NCI-H510A treated with DMSO at 0.1 percent for 48 hours (cell line): Measurements from ENCODE around the gene TMCO2.
"Not testable (repeated sequence)": the region's sequence is repeated elsewhere in the genome, so short reads cannot be mapped to it uniquely, and the experiment has no call there.

ENCODE experiments used
- DNase-seq: peaks from one replicate; lab custom pipeline; 2025; lab: John Stamatoyannopoulos, UW

TMCO2 gene

GRCh38 chr1:40247655-40248054, at the start of gene TMCO2:
Gene TMCO2, plus strand, starts transcription at chr1:40247937. Its CDS starts 57 bp downstream, at chr1:40247994.
- DNase-seq: no peak

DNA sequence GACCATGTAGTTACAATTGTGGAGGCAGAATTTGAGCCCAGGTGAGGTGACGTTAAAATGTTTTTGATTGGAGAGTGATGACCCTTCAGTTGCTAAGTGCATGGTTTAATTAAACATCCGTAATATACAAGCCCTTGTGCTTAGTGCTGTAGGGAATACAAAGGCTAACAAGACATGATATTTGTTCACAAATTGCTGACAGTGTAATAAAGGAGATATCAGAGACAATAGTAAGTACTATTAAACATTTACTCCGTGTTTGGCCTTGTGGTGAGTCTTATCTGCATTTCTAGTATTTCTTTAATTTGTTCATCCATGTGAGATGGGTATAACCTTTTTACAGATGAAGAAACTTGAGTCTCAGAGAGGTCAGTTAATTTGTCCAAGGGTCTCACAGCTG, 48.6 kb upstream of the TMCO2 start:
- peak; percentile 60 for DNase-seq

DNA sequence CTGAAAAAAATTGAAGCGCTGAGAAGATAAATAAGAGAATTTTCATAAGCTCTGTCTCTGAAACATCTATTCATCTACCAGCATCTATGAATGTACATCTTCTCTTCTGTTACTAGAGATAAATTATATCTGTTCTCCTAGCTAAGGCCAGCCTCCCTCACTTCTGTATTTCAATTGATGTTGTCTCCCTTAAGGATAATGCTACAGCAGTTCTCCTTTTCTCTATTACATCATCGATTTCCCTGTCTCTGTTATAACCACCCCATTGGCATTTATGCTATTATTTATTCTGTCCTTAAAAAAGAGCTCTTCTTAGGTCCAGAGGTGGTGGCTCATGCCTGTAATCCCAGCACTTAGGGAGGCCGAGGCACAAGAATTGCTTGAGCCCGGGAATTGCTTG, 42.9 kb upstream of the TMCO2 start:
- DNase-seq: no peak

- DNase-seq: no peak
Observed at GRCh38 chr1:40210511-40211204, 37.1 kb upstream of the TMCO2 start.

DNA sequence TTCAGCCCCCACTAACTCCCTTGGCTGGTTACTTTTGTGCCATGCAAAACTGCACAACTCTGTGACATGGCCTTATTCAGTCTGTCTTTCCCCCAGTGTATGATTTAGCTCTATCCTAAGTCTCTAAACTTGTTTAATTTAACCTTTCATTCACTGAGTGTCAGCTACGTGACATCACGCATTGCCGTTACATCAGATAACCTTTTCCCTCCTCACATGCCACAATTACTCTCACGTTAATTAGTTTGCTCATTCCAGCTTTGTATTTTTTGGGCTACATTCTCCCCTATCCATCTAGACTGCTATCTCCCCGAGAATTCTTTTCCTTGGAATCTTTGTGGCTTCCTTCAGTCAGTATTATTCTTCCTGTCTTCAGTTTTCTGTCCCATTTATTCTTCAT, 29.4 kb upstream of the TMCO2 start:
- no peak for DNase-seq

GRCh38 chr1:40221471-40221905, 26.2 kb upstream of the TMCO2 start:
- not testable (repeated sequence) for DNase-seq

DNA sequence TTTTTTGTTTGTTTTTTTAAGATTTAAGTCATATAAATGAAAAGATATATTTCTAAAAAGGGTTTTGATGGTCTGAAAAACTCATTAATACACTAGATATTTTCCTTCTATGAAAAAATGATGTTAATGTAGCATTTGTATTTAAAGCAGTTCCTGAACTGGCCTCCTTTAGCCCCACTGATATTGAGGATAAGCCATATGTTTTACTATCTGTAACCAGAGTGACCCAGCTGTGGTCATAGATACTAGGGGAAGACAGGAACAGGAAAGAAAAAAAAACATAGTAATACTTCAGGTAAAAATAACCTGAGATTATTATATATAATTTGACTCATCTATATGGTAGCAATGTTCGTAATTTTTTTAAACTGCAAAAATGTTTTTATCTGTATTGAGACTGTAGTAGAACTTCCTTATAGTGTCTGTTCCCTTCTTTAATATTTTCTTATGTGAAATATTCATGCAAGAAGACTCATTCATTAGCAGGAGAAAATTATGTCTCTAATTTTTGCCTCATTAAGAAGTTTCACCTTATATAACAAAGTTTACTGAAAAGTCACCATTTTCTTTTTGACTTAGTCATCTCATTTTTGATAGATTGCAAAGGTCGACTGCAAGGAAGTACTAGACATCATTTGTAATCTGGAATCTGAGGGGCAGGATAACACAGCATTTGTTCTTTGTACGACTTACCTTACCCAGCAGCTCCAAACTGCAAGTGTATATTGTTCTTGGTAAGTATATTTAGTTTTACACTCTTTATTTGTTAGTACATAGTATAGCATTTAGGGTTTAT, 25.6 kb upstream of the TMCO2 start:
- no peak for DNase-seq

DNA sequence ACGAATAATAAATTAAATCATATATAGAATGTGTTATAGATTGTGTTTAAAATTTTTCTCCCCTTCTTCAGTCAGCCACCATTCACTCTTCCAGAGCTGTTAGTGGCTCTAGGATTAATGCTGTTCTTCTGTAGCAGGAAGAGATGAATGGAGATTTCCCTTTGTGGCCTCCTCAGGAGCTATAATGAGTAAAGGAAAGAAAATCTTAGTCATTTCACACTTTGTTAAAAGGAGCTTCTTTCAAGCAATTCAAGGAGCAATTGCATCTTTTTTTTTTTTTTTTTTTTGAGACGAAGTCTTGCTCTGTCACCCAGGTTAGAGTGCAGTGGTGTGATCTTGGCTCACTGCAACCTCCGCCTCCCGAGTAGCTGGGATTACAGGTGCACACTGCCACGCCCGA, 23.7 kb upstream of the TMCO2 start:
- DNase-seq: no peak

GRCh38 chr1:40226192-40226591, 21.5 kb upstream of the TMCO2 start:
- DNase-seq: no peak

- no peak for DNase-seq
Observed at GRCh38 chr1:40232444-40232843, 15.3 kb upstream of the TMCO2 start.

DNA sequence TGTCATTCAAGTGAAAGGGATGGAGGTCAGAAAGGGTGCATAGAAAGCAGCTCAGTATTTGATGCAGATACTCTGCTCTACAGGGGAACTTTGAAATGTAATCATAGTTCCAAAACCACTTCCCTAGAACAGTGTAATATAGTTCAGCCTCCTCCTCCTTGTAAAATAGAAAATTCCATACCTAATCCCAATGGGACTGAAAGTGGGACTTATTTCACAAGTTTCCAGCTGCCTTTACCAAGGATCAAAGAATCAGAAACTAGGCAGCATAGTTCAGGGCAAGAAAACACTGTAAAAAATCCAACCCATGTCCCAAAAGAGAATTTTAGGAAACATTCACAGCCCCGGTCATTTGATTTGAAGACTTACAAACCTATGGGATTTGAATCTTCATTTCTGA, 8.1 kb upstream of the TMCO2 start:
- DNase-seq: no peak

GRCh38 chr1:40240390-40240789, 7.3 kb upstream of the TMCO2 start:
- no peak for DNase-seq

GRCh38 chr1:40241362-40241761, 6.4 kb upstream of the TMCO2 start:
- no peak for DNase-seq

GRCh38 chr1:40243351-40243750, 4.4 kb upstream of the TMCO2 start:
- no peak for DNase-seq

GRCh38 chr1:40244138-40244744, 3.5 kb upstream of the TMCO2 start:
- no peak for DNase-seq

DNA sequence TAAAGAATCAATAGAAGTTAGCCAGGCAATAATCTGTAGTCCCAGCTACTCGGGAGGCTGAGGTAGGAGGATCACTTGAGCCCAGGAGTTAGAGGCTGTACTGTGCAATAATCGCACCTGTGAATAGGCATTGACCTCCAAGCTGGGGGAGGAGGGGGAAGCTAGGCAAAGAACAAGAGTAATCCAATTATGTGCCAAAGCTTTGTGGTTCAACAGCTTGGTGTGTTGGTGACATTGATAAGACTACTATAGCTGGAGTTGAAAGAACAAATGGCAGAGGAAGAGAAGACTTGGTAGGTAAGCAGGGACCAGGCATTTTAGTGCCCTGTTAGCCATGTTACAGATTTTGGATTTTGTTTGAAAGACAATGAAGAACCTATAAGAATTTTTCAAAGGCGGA, 2.1 kb upstream of the TMCO2 start:
- DNase-seq: no peak

- no peak for DNase-seq
Observed at GRCh38 chr1:40248412-40248811, 675 bp downstream of the TMCO2 start.

GRCh38 chr1:40251456-40251855, 3.7 kb downstream of the TMCO2 start:
- no peak for DNase-seq

DNA sequence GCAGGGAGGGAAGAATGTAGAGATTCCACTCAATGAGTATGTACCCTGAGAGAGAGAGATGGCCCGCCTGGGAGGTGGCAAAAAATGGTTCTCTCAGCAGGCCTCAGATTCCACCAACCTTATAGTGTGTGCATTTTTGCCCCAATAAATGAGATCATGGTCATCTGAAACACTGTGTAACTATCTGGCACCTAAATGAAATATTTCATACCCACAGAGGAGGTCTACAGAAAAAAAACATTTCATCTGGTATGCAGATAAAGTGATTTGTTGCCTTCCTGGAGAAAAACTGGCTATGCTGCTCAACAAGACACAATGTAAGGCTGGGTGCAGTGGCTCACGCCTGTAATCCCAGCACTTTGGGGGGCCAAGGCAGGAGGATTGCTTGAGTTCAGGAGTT, 4.9 kb downstream of the TMCO2 start:
- DNase-seq: no peak

GRCh38 chr1:40255231-40255630, 7.5 kb downstream of the TMCO2 start:
- DNase-seq: no peak

DNA sequence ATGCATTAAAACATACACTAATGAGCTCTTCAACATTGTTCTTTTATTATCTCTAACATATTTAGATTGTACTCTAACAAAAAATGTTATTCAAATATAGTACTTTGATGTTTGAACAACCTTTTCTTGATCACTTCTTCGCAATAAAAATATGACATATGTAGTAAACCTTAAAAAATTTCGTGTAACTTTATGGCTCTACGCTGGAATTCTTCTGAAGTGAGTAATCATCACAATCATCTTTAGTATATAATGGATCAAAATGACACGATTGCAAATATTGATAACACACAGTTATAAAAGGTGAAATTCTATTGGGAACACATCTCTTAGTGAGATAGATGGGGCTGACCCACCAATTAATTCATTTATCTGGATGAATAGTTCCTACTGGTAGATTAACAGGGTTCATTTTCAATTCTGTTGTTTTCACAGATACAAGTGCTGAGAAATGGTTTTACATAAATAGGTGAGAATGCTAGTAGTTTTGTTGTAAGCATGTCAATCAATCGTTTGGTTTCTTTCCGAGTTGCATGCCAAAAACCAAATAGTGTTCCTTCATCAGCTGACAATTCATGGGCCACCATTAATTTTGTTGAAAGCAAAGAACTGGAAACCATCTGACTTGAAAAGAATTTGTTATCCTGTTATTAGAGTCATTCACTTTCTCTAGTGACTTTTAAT, 8.8 kb downstream of the TMCO2 start:
- DNase-seq: no peak

DNA sequence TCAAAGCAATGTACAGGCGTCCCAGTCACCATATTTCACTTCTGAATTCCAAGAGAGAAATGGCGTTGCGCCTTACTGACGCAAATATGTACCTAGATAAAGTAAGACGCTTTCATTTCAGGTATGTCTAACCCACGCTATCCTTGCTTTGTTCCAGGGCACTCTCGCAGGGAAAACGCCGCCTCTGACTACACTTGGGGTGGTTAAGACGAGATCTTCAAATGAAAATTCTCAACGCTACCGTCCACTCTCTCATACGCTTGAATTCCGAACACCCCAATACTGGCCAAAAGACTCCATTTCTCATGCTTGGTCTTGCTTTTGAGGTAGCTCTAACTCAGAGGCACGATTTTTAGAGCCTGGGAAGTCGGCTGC, 9.6 kb downstream of the TMCO2 start:
- DNase-seq: peak; percentile 97
